Activated naive CD4-positive, alpha-beta T cell treated with anti-CD3 and anti-CD28 coated beads, Interleukin-2, amount 10 ng/mL, durations not matched to agents 7 days and 5 days (primary cell): ENCODE data around the gene C4orf51.

ENCODE experiments used
- CTCF ChIA-PET: fragments of 350-600 bp; sonication (Branson Sonifier 250); formaldehyde crosslinking; loops from one replicate; lab custom pipeline; 2021; ENCODE audit warnings: antibody characterized with exemption; lab: Charles Lee
- DNase-seq: peaks from one replicate; pipeline ENCODE4 v3.0.0-alpha.2; 2020
- H3K27ac Mint-ChIP-seq: one replicate; pipeline ENCODE4 v1.8.0; 2021; ENCODE audit warnings: mild to moderate bottlenecking, moderate library complexity, mixed read lengths
- H3K27me3 Mint-ChIP-seq: one replicate; pipeline ENCODE4 v1.8.0; 2021; ENCODE audit warnings: mild to moderate bottlenecking, mixed read lengths
- H3K36me3 Mint-ChIP-seq: one replicate; pipeline ENCODE4 v1.8.0; 2021; ENCODE audit warnings: mixed read lengths
- H3K4me1 Mint-ChIP-seq: one replicate; pipeline ENCODE4 v1.8.0; 2021; ENCODE audit warnings: mixed read lengths
- H3K4me3 Mint-ChIP-seq: one replicate; pipeline ENCODE4 v1.8.0; 2021; ENCODE audit warnings: mild to moderate bottlenecking, moderate library complexity, mixed read lengths
- H3K9me3 Mint-ChIP-seq: one replicate; pipeline ENCODE4 v1.8.0; 2021; ENCODE audit warnings: mixed read lengths

Gene C4orf51

GRCh38 chr4:145755802-145756201, 75.9 kb downstream of the C4orf51 start:
- CTCF ChIA-PET, result no interaction called here
- H3K36me3 Mint-ChIP-seq, result peaks cover 12% of the 10 kb centered on the region
- H3K27me3 Mint-ChIP-seq, result peaks cover 6% of the 10 kb centered on the region
- no peaks in the 10 kb centered on the region for H3K9me3 Mint-ChIP-seq
- DNase-seq, result no peak
- no peak overlapping the region for H3K27ac Mint-ChIP-seq
- H3K4me3 Mint-ChIP-seq, result no peak overlapping the region
- H3K4me1 Mint-ChIP-seq, result no peaks in the 10 kb centered on the region

GRCh38 chr4:145756244-145756643, 76.3 kb downstream of the C4orf51 start:
- DNase-seq, result no peak
- Mint-ChIP-seq H3K9me3 (no peaks in the 10 kb centered on the region), H3K27ac (no peak overlapping the region), H3K36me3 (peaks cover 12% of the 10 kb centered on the region), H3K4me3 (no peak overlapping the region), H3K4me1 (no peaks in the 10 kb centered on the region), H3K27me3 (peaks cover 6% of the 10 kb centered on the region)
- CTCF ChIA-PET, result no interaction called here

GRCh38 chr4:145757188-145757587, 77.2 kb downstream of the C4orf51 start:
- CTCF ChIA-PET, result no interaction called here
- Mint-ChIP-seq H3K27me3 (no peaks in the 10 kb centered on the region), H3K9me3 (no peaks in the 10 kb centered on the region), H3K27ac (no peak overlapping the region), H3K4me1 (no peaks in the 10 kb centered on the region), H3K36me3 (peaks cover 12% of the 10 kb centered on the region), H3K4me3 (no peak overlapping the region)
- DNase-seq, result no peak

GRCh38 chr4:145760176-145760575, 80.2 kb downstream of the C4orf51 start:
- Mint-ChIP-seq H3K27ac (no peak overlapping the region), H3K4me1 (no peaks in the 10 kb centered on the region), H3K36me3 (peaks cover 27% of the 10 kb centered on the region), H3K9me3 (no peaks in the 10 kb centered on the region), H3K4me3 (no peak overlapping the region), H3K27me3 (no peaks in the 10 kb centered on the region)
- no peak for DNase-seq
- CTCF ChIA-PET, result no interaction called here

- Mint-ChIP-seq H3K4me1 (no peaks in the 10 kb centered on the region), H3K27me3 (no peaks in the 10 kb centered on the region), H3K9me3 (no peaks in the 10 kb centered on the region), H3K36me3 (peaks cover 27% of the 10 kb centered on the region), H3K4me3 (no peak overlapping the region), H3K27ac (no peak overlapping the region)
- CTCF ChIA-PET, result no interaction called here
- no peak for DNase-seq
These were observed 81.3 kb downstream of the C4orf51 start for GRCh38 chr4:145760961-145761929.

- no peak for DNase-seq
- peaks cover 2% of the 10 kb centered on the region for H3K9me3 Mint-ChIP-seq
- no peaks in the 10 kb centered on the region for H3K27me3 Mint-ChIP-seq
- peaks cover 35% of the 10 kb centered on the region for H3K36me3 Mint-ChIP-seq
- CTCF ChIA-PET, result no interaction called here
- no peak overlapping the region for H3K27ac Mint-ChIP-seq
- H3K4me3 Mint-ChIP-seq, result no peak overlapping the region
- H3K4me1 Mint-ChIP-seq, result peaks cover 2% of the 10 kb centered on the region
These were observed 82.8 kb downstream of the C4orf51 start for GRCh38 chr4:145762719-145763118.

GRCh38 chr4:145763399-145763798, 83.5 kb downstream of the C4orf51 start:
- DNase-seq, result no peak
- CTCF ChIA-PET, result no interaction called here
- Mint-ChIP-seq H3K9me3 (peaks cover 2% of the 10 kb centered on the region), H3K27ac (no peak overlapping the region), H3K4me1 (peaks cover 2% of the 10 kb centered on the region), H3K27me3 (no peaks in the 10 kb centered on the region), H3K36me3 (peaks cover 38% of the 10 kb centered on the region), H3K4me3 (no peak overlapping the region)

- DNase-seq, result no peak
- Mint-ChIP-seq H3K27ac (no peak overlapping the region), H3K9me3 (peaks cover 2% of the 10 kb centered on the region), H3K36me3 (peaks cover 33% of the 10 kb centered on the region), H3K4me3 (no peak overlapping the region), H3K27me3 (no peaks in the 10 kb centered on the region), H3K4me1 (peaks cover 2% of the 10 kb centered on the region)
- CTCF ChIA-PET, result no interaction called here
These were observed 86.3 kb downstream of the C4orf51 start for GRCh38 chr4:145766273-145766672.

- CTCF ChIA-PET, result no interaction called here
- peaks cover 34% of the 10 kb centered on the region for H3K36me3 Mint-ChIP-seq
- peaks cover 2% of the 10 kb centered on the region for H3K4me1 Mint-ChIP-seq
- H3K27me3 Mint-ChIP-seq, result no peaks in the 10 kb centered on the region
- no peak for DNase-seq
- no peak overlapping the region for H3K4me3 Mint-ChIP-seq
- H3K9me3 Mint-ChIP-seq, result peaks cover 2% of the 10 kb centered on the region
- H3K27ac Mint-ChIP-seq, result no peak overlapping the region
These were observed 89.6 kb downstream of the C4orf51 start for GRCh38 chr4:145769450-145770037.

- CTCF ChIA-PET, result no interaction called here
- Mint-ChIP-seq H3K9me3 (peaks cover 2% of the 10 kb centered on the region), H3K27me3 (no peaks in the 10 kb centered on the region), H3K4me1 (peaks cover 2% of the 10 kb centered on the region), H3K27ac (no peak overlapping the region), H3K4me3 (no peak overlapping the region), H3K36me3 (peaks cover 30% of the 10 kb centered on the region)
- no peak for DNase-seq
These were observed 90.2 kb downstream of the C4orf51 start for GRCh38 chr4:145770124-145770523.

GRCh38 chr4:145772347-145772746, 92.4 kb downstream of the C4orf51 start:
- CTCF ChIA-PET, result no interaction called here
- Mint-ChIP-seq H3K4me3 (no peak overlapping the region), H3K9me3 (peaks cover 2% of the 10 kb centered on the region), H3K4me1 (no peaks in the 10 kb centered on the region), H3K27me3 (no peaks in the 10 kb centered on the region), H3K36me3 (peaks cover 25% of the 10 kb centered on the region), H3K27ac (no peak overlapping the region)
- DNase-seq, result no peak

GRCh38 chr4:145773581-145774234, 93.8 kb downstream of the C4orf51 start:
- CTCF ChIA-PET, result no interaction called here
- no peaks in the 10 kb centered on the region for H3K27me3 Mint-ChIP-seq
- DNase-seq, result no peak
- peaks cover 19% of the 10 kb centered on the region for H3K36me3 Mint-ChIP-seq
- no peak overlapping the region for H3K4me3 Mint-ChIP-seq
- H3K9me3 Mint-ChIP-seq, result no peaks in the 10 kb centered on the region
- no peak overlapping the region for H3K27ac Mint-ChIP-seq
- no peaks in the 10 kb centered on the region for H3K4me1 Mint-ChIP-seq

- H3K27ac Mint-ChIP-seq, result no peak overlapping the region
These were observed 94.5 kb downstream of the C4orf51 start for GRCh38 chr4:145774473-145774872.

GRCh38 chr4:145775406-145775805, 95.5 kb downstream of the C4orf51 start:
- H3K4me3 Mint-ChIP-seq, result no peak overlapping the region
- peaks cover 26% of the 10 kb centered on the region for H3K36me3 Mint-ChIP-seq
- no peak overlapping the region for H3K27ac Mint-ChIP-seq
- H3K4me1 Mint-ChIP-seq, result peaks cover 2% of the 10 kb centered on the region
- no peak for DNase-seq
- CTCF ChIA-PET, result no interaction called here
- H3K27me3 Mint-ChIP-seq, result no peaks in the 10 kb centered on the region
- H3K9me3 Mint-ChIP-seq, result no peaks in the 10 kb centered on the region

More at GRCh38 chr4:145774473-145774872, 94.5 kb downstream of the C4orf51 start:
- Mint-ChIP-seq H3K27me3 (no peaks in the 10 kb centered on the region), H3K9me3 (no peaks in the 10 kb centered on the region), H3K36me3 (peaks cover 24% of the 10 kb centered on the region), H3K4me3 (no peak overlapping the region), H3K4me1 (peaks cover under 1% of the 10 kb centered on the region)
- DNase-seq, result no peak
- CTCF ChIA-PET, result no interaction called here
